Trophoblast cell (in vitro differentiated cells and primary cell): ENCODE data around the gene ADM2.

ENCODE experiments used
- DNase-seq, 2 donors: peaks; one replicate each; pipeline ENCODE4 v3.0.0-alpha.2; 2016
- H2AFZ ChIP-seq: 2 replicates; pipeline ENCODE4 v1.6.1; 2013; ENCODE audit warnings: low read length, moderate library complexity, mild to moderate bottlenecking; ENCODE audit not compliant: insufficient read depth, poor library complexity
- H2AK5ac ChIP-seq: 2 replicates; pipeline ENCODE4 v1.6.1; 2013; ENCODE audit warnings: mild to moderate bottlenecking, low read length
- H2BK120ac ChIP-seq: 2 replicates; pipeline ENCODE4 v1.6.1; 2013; ENCODE audit warnings: low read length, mild to moderate bottlenecking, moderate library complexity; ENCODE audit not compliant: insufficient read depth, poor library complexity
- H2BK12ac ChIP-seq: 2 replicates; pipeline ENCODE4 v1.6.1; 2013; ENCODE audit warnings: mild to moderate bottlenecking, low read length, moderate library complexity
- H2BK5ac ChIP-seq: 2 replicates; pipeline ENCODE4 v1.6.1; 2013; ENCODE audit warnings: low read length, low read depth, moderate library complexity, mild to moderate bottlenecking; ENCODE audit not compliant: poor library complexity
- H3K14ac ChIP-seq: 2 replicates; pipeline ENCODE4 v1.6.1; 2013; ENCODE audit warnings: mild to moderate bottlenecking, low read length
- H3K18ac ChIP-seq: 2 replicates; pipeline ENCODE4 v1.6.1; 2013; ENCODE audit warnings: mild to moderate bottlenecking, low read length
- H3K23ac ChIP-seq: 2 replicates; pipeline ENCODE4 v1.6.1; 2013; ENCODE audit warnings: low read length
- H3K27ac ChIP-seq: 2 replicates; pipeline ENCODE4 v1.5.1; 2013; ENCODE audit warnings: low read depth, mild to moderate bottlenecking, inconsistent platforms, low read length, moderate library complexity
- H3K27me3 ChIP-seq: 2 replicates; pipeline ENCODE4 v1.6.1; 2013; ENCODE audit warnings: inconsistent platforms, mild to moderate bottlenecking, low read length, moderate library complexity; ENCODE audit not compliant: insufficient read depth
- H3K36me3 ChIP-seq, 2 experiments: 1 replicate in 1 of 2; 2 replicates in 1 of 2; pipeline ENCODE4 v1.6.1; 2013; ENCODE audit warnings: low read length in 2 of 2, mild to moderate bottlenecking in 2 of 2, moderate library complexity in 1 of 2; ENCODE audit not compliant: insufficient read depth in 2 of 2, control insufficient read depth in 1 of 2
- H3K4ac ChIP-seq: 2 replicates; pipeline ENCODE4 v1.6.1; 2013; ENCODE audit warnings: low read depth, mild to moderate bottlenecking, low read length, moderate library complexity
- H3K4me1 ChIP-seq, 2 experiments: 1 replicate in 1 of 2; 2 replicates in 1 of 2; pipeline ENCODE4 v1.6.1; 2013; ENCODE audit warnings: low read length in 2 of 2, mild to moderate bottlenecking in 2 of 2, moderate library complexity in 1 of 2; ENCODE audit not compliant: insufficient read depth in 2 of 2, control insufficient read depth in 1 of 2
- H3K4me2 ChIP-seq: 2 replicates; pipeline ENCODE4 v1.6.1; 2013; ENCODE audit warnings: inconsistent platforms, mild to moderate bottlenecking, low read length, moderate library complexity
- H3K4me3 ChIP-seq: 2 replicates; pipeline ENCODE4 v1.5.1; 2013; ENCODE audit warnings: mild to moderate bottlenecking, low read depth, low read length, inconsistent platforms
- H3K79me1 ChIP-seq: one replicate; pipeline ENCODE4 v1.6.1; 2013; ENCODE audit warnings: low read length
- H3K79me2 ChIP-seq: 2 replicates; pipeline ENCODE4 v1.6.1; 2013; ENCODE audit warnings: low read length, mild to moderate bottlenecking; ENCODE audit not compliant: control insufficient read depth, insufficient read depth, poor library complexity
- H3K9ac ChIP-seq: 2 replicates; pipeline ENCODE4 v1.6.1; 2013; ENCODE audit warnings: mild to moderate bottlenecking, low read length
- H3K9me3 ChIP-seq: 2 replicates; pipeline ENCODE4 v1.6.1; 2013; ENCODE audit warnings: low read depth, mild to moderate bottlenecking, control low read depth, inconsistent platforms, low read length; ENCODE audit not compliant: insufficient read depth
- H4K12ac ChIP-seq: 2 replicates; pipeline ENCODE4 v1.6.1; 2013; ENCODE audit warnings: low read depth, mild to moderate bottlenecking, low read length, moderate library complexity
- H4K8ac ChIP-seq: 2 replicates; pipeline ENCODE4 v1.6.1; 2013; ENCODE audit warnings: low read depth, mild to moderate bottlenecking, low read length, moderate library complexity
- H4K91ac ChIP-seq: one replicate; pipeline ENCODE4 v1.6.1; 2013; ENCODE audit warnings: low read depth, mild to moderate bottlenecking, low read length, moderate library complexity
- WGBS: extraction: QIAGEN DNeasy Blood & Tissue Kit; methylation state at CpG from one replicate; pipeline ENCODE4 v1.1.7; 2013; ENCODE audit warnings: missing lambda C conversion rate; ENCODE audit not compliant: insufficient read length, insufficient coverage; ENCODE audit errors: extremely low coverage; 5-methylcytosine and 5-hydroxymethylcytosine counted together

The ADM2 gene

DNA sequence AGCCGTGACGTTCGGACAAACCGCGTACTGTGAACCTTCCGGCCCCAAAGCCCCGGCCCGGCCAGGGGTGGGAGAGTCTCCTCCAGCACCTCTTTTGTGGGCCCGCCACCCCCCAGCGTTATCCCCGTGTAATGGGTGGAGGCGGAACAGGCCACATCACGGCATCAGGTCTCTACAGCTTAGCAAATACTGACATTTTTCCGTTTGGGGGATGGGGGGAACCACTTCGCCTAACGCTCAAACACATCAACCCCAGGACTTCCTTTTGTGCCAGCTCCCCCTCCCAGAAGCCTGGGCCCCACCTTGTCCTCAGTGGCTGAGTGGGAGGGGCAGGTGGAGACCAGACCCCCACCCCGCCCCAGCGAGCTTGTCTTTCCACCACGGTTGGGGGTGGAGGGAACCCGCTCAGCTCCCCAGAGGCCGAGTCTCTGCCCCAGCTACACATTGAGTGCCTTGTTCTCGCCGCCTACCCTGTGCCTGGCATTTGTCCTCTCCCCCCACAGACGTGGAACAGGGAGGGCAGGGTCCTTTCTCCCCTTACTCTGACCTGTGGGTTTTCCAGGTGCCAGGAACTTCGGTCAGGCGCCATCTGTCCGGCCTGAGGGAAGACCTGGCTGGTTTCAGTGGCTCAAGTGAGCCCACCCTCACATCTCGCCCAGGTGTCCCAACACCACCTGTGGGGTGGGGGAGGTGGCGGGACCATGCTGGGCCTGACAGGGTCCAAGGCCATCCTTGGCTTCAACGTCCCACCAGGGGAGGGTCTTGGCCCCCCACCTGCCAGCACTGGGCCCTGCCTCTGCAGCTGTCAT lies 36.1 kb upstream of the ADM2 start:
- Histone ChIP-seq H3K4me1 (no peaks in the 10 kb centered on the region), H2AK5ac (no peak overlapping the region), H3K23ac (no peak overlapping the region), H4K8ac (no peak overlapping the region), H3K4me3 (no peak overlapping the region), H3K9me3 (no peaks in the 10 kb centered on the region), H2BK12ac (no peak overlapping the region), H3K18ac (no peak overlapping the region), H3K4ac (no peak overlapping the region), H4K12ac (no peak overlapping the region), H2BK120ac (no peak overlapping the region), H3K14ac (no peak overlapping the region), H4K91ac (no peak overlapping the region), H3K79me1 (no peaks in the 10 kb centered on the region), H3K27me3 (no peaks in the 10 kb centered on the region), H3K4me2 (no peak overlapping the region), H3K27ac (no peak overlapping the region), H2BK5ac (no peak overlapping the region), H3K36me3 (peaks cover 71 to 75% of the 10 kb centered on the region in 2 experiments), H2AFZ (no peak overlapping the region), H3K9ac (no peak overlapping the region), H3K79me2 (no peaks in the 10 kb centered on the region)
- no peak for DNase-seq
- WGBS, result no CpG with 5 or more reads among the region's 30 CpGs

DNA sequence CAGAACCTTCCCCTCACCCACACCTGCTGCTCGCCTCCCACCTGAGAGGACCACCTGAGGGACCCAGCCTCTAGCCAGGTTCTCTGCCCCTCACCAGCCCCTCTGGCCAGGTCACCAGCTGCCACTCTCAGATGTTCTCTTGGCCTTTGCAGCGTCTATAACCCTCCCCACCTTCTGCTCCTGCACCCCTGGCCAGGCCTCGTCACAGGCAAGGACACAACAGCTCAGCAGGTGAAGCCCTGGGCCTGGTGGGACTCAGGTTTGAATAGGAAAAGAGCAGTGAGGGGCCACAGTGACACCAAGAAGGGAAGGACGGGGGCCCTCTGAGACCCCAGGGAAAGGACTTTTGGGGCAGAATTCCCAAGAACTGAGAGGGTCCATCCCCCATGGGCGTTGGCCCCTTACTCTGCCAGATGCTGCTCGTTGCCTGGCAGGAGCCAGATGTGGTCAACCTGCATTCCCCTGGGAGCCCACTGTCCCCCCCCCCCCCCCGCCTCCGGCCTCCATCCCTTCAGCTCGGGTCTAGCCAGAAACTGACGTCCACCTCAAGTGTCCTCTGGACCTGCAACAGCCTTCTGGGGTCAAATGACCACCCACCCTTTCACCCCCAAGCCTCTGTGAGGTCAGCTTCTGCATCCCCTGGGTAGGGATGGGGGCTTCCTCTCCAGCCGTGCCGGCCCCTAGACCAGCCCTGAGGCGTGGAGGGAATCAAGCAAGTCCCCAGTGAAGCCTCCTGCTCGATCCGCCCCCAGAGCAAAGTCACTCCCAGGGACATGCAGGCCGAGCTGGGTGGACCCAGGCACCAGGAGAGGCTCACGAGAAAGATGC lies 35.2 kb upstream of the ADM2 start:
- H3K14ac ChIP-seq, result no peak overlapping the region
- H3K23ac ChIP-seq, result no peak overlapping the region
- no peak overlapping the region for H2BK12ac ChIP-seq
- H4K12ac ChIP-seq, result no peak overlapping the region
- no peak overlapping the region for H2BK120ac ChIP-seq
- H4K8ac ChIP-seq, result no peak overlapping the region
- H3K27me3 ChIP-seq, result no peaks in the 10 kb centered on the region
- no peak overlapping the region for H3K9ac ChIP-seq
- no peaks in the 10 kb centered on the region for H3K79me1 ChIP-seq
- H4K91ac ChIP-seq, result no peak overlapping the region
- no peak overlapping the region for H3K27ac ChIP-seq
- H3K4me3 ChIP-seq, result no peak overlapping the region
- H3K9me3 ChIP-seq, result no peaks in the 10 kb centered on the region
- no peak overlapping the region for H2AK5ac ChIP-seq
- DNase-seq, result no peak
- no peaks in the 10 kb centered on the region for H3K79me2 ChIP-seq
- no peak overlapping the region for H3K4me2 ChIP-seq
- H3K36me3 ChIP-seq, result peaks cover 65 to 69% of the 10 kb centered on the region in 2 experiments
- no CpG with 5 or more reads among the region's 17 CpGs for WGBS
- no peak overlapping the region for H2AFZ ChIP-seq
- no peak overlapping the region for H2BK5ac ChIP-seq
- H3K4ac ChIP-seq, result no peak overlapping the region
- no peaks in the 10 kb centered on the region for H3K4me1 ChIP-seq
- H3K18ac ChIP-seq, result no peak overlapping the region

DNA sequence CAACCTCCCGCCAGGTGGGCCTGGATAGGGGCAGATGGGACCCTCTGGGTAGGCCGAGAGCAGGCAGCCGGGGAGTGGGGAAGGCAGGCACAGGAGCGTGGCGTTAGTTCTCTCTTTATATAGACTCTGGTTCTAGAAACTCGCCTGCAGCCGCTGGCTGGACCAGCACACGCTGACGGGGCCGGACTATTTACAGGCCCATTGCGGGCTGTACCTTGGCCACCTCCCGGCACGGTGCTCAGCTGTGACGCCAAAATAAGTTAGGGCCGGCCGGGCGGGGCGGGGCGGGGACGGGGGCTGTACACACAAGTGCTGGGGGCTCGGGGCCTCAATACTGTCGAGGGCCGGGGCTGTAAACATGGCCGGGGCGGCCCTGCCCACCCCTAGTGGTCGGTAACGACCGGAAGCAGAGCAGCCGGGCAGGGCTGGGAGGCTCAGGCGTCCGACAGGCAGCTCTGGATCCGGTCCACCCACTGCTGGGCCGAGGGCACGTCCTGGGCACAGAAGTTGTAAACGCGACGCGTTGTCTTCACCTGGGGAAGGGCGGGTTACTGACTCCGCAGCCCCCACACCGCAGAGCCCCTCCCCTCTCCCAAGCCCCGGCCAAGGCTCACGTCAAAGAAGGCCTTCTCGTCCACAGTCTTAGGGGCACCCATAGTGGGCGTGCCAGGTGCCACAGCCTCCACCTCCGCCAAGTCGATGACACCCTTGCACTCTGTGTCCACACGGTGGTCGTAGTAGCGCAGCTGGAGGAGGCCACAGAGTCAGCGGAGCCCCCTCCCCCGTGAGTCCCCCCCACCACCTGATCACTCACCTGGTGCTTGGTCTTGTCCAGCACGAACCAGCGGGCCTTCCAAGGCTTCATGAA lies 34.4 kb upstream of the ADM2 start:
- Histone ChIP-seq H4K91ac (no peak overlapping the region), H3K79me1 (no peaks in the 10 kb centered on the region), H2BK5ac (no peak overlapping the region), H2AFZ (no peak overlapping the region), H3K79me2 (no peaks in the 10 kb centered on the region), H3K27me3 (no peaks in the 10 kb centered on the region), H4K8ac (no peak overlapping the region), H3K9me3 (no peaks in the 10 kb centered on the region), H2BK12ac (no peak overlapping the region), H3K4me3 (no peak overlapping the region), H3K23ac (no peak overlapping the region), H3K9ac (no peak overlapping the region), H3K4ac (no peak overlapping the region), H4K12ac (no peak overlapping the region), H3K4me1 (no peaks in the 10 kb centered on the region), H3K14ac (no peak overlapping the region), H2BK120ac (no peak overlapping the region), H3K18ac (no peak overlapping the region), H3K27ac (no peak overlapping the region), H3K36me3 (peaks cover 57 to 61% of the 10 kb centered on the region in 2 experiments), H2AK5ac (no peak overlapping the region), H3K4me2 (no peak overlapping the region)
- no peak for DNase-seq
- no CpG with 5 or more reads among the region's 54 CpGs for WGBS
